ENCODE measurements around the gene TMPRSS11D.

- no peak for TF ChIP-seq CTCF (IDR thresholded peaks at IDR 0.05)
- no peak for TF ChIP-seq POLR2A (IDR thresholded peaks at IDR 0.05)
Observed at GRCh38 chr4:67894659-67895058, 10.9 kb upstream of the TMPRSS11D start.

Data from right lobe of liver (tissue), 4 donors.